Hindlimb muscle (tissue), 1 donor: ENCODE results near the gene TPM1. TPM values are rescaled to one million over a fixed set of nuclear protein-coding genes. Genes with fewer than 3 reads are reported as not detected.
"Not testable (repeated sequence)": the region's sequence is repeated elsewhere in the genome, so short reads cannot be mapped to it uniquely, and the experiment has no call there.

Experiments used
- DNase-seq: peaks from one replicate; pipeline ENCODE4 v3.0.0-alpha.2; 2013
- polyA plus RNA-seq: library from polyadenylated mRNA; unstranded; fragments of 120-200 nt; gene quantifications from one replicate; pipeline ENCODE4 v1.2.1, GENCODE V29; 2013; ENCODE audit not compliant: insufficient read length

TPM1 gene
- polyA plus RNA-seq, 1 donor = 6,185 TPM

DNA sequence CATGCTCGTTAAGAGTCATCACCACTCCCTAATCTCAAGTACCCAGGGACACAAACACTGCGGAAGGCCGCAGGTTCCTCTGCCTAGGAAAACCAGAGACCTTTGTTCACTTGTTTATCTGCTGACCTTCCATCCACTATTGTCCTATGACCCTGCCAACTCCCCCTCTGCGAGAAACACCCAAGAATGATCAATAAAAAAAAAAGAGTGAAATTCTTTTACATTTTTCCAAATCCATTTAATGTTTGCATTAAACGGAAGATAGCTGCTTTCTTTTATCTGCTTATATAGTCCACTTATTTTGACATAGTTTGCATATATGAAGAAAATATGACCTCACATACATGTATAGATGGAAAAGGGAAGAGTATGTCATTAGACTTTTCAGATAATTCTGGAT lies 57.0 kb downstream of the TPM1 start:
- DNase-seq = not testable (repeated sequence)

DNA sequence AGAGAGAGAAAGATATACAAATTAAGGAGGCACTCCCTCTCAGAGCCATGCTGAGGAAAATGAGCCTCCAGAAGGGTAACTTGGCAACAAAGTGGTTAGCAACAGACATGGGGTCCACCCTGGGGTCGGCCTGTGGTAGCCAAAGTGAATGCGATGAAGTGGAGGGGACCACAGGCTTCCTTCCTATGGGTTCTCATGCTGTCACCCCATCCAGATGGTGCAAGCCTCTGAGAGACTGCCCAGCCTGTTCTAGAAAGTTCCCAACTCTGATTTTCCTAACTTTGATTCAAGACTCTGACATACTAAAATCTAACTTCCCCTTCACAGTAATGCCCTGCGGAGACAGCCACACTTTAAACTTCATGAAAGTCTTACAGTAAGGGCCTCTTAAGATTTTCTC lies 60.9 kb downstream of the TPM1 start:
- DNase-seq = no peak

DNA sequence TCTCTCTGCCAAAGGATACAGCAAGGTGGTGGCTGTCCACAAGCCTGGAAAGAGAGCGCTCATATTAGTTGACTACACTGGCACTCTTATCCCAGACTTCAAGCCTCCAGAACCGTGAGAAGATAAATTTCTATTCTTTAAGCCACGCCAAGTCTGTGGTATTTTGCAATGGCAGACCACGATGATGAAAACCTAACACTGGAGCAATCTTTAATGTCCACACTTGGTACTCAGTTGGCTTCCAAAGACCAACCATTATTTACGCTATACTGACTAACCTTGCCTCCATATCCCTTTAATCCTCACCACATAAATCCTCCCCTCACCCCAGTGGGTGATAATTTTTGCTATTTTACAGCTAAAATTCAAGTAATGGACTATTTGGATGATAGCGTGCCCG lies 62.2 kb downstream of the TPM1 start:
- DNase-seq = no peak

DNA sequence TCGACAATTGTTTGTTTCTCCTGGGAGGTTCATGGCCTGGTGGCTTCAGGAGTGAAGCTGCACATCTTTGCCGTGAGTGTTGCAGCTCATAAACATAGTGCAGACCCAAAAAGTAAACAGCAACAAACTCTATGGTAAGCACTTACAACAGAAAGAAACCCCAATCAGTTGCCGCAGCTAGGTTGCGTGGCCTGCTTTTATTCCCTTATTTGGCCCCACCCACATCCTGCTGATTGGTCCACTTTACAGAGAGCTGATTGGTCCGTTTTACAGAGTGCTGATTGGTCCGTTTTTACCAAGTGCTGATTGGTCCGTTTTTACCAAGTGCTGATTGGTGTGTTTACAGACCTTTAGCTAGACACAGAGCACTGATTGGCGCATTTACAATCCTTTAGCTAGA lies 62.8 kb downstream of the TPM1 start:
- not testable (repeated sequence) for DNase-seq

DNA sequence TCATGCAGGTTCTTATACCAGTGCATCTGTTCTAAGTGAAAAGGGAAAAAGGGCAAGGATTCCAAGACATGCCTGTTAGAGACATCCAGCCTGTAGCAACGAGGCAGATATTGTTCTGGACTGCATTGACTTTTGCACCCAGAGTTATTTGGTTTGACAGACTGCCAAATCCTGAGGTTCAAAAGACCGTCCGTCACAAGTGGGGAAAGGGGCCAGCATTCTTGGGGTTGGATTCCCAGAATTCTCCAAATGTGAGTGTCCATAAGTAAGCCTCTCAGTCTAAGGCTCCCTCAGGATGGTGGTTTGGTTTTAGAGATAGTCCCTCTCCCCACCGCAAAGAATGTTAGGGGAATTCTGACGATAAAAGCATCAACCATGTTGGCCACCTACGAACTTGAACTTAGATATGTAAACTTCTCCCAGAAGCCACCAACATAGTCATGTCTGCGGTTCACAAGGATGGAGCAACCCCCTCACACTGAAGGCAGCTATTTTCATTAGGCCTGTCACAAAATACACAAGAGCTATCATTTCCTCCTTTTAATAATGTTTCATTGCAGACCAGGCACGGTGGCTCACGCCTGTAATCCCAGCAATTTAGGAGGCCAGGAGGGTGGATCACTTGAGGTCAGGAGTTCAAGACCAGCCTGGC lies 65.5 kb downstream of the TPM1 start:
- no peak for DNase-seq

DNA sequence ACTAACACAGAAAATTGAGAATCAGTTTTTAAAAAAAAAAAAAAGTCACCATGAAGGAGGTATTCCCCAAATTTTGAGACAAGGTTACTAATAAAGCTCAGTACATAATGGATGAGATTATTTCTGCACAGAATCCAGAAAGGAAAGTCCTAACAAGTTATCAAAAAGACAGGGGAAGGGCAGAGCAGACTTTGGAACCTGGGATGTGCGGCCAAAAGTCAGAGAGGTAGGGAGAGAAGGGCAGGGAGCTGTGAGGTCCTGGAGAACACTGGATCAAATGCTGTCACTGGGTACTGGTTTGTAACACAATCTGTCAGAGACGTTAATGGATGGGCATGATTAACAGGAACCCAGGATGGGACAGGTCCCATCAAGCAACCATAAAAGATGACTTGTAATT lies 67.0 kb downstream of the TPM1 start:
- no peak for DNase-seq

DNA sequence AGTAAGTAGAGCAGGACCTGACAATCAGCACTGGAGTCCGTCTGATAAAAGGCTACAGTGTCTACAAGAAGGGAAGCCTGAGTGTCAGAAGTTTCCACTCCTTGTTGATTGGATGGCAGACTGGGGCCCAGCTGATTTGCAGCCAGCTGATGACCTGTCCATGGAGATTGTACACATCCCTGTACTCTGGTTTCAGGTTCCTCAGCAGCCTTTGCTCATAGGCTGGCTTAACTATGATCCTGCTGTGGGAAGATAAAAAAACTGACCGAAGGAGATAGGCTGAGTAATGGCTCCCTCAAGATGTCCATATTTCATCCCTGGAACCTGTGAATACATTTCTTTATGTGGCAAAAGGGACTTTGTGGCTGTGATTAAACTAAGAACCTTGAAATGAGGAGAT lies 67.4 kb downstream of the TPM1 start:
- DNase-seq = no peak

DNA sequence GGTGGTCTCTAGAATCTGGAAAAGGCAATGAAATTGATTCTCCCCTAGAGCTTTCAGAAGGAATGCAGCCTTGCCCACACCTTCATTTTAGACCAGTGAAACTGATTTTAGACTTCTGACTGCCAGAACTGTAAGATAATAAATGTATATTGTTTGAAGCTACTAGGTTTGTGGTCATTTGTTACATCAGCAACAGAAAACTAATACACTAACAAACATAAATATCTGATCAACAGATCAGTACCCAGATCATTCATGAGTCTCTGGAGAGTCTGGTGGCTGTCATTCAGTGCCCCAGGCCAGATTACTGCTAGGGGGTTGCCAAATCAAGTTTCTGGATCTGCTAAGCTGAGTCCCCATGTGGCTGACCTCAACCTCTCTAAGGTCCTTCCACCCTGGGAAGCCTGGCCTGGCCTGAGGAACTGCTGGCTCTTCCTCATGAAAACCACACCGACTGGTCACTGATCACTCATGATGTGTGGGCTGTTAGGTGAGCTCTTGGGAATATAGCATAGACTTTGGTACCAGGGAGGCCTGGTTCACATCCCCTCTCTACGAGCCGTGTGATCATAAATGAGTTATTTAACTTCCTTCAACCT lies 68.0 kb downstream of the TPM1 start:
- DNase-seq = no peak

DNA sequence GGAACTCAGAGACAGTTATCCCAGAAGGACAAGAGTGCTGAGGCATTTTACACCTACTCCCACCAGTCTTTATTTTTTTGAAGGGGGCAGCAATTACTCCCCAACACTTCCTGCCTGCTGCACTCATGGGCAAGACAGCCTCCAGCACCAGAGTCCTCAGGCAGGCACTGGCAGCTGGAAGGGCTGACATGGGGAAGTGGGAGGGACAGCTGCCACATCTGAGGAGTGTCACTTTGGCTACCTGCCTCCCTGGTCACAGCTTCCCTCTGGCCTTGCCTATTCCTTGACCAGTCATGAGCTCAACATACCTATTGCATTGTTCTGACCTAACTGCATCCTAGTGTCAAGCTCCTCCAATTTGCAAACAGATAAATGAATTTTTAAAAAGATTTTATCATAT lies 68.9 kb downstream of the TPM1 start:
- DNase-seq = no peak

DNA sequence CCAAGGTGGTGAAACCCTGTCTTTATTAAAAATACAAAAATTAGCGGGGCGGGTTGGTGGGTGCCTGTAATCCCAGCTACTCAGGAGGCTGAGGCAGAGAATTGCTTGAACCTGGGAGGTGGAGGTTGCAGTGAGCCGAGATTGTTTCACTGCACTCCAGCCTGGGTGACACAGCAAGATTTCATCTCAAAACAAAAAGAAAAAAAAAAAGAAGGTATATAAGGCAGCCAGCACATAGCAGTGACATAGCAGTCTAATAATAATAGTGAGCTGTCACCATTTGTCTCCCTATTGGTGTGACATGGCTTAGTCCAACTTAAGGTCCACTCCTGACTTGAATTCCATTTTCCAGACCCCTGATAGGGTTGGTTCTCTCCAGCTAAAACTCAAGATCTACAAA lies 70.3 kb downstream of the TPM1 start:
- no peak for DNase-seq

DNA sequence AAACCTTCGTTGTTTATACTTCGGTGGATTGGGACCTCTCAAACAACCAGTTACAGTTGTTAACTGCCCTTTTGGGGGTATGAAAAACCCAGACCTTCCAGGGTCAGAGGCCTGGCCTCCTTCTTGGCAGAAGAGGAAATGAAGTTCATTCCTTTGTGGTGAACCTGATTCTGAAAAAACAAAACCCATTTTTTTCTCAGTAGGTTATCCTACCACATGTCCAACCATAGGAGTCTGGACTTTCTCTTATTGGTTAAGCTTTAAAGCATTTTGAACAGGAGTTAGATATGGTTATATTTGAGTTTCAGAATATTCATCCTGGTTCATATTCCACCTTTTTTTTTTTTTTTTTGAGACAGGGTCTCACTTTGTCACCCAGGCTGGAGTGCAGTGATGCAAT lies 71.9 kb downstream of the TPM1 start:
- DNase-seq = no peak

Other genes starting within 250 kb of the TPM1 start
- gene LACTB, start 79.1 kb downstream of the TPM1 start, polyA plus RNA-seq = 15.2 TPM
- gene RPS27L, start 114.7 kb downstream of the TPM1 start, polyA plus RNA-seq = 50.1 TPM
- 15.1 TPM for gene RAB8B, start 146.9 kb downstream of the TPM1 start, polyA plus RNA-seq
- gene APH1B, start 234.9 kb downstream of the TPM1 start, polyA plus RNA-seq = 11.6 TPM